Gastrocnemius medialis (tissue), 4 donors: ENCODE measurements around the gene SLC6A20.

Experiments
- POLR2A ChIP-seq, 2 donors: fragments of 450-650 bp; IDR thresholded peaks; one replicate each; pipeline ENCODE4 v1.6.1; 2017; ENCODE audit warnings: antibody characterized with exemption in 2 of 2, mild to moderate bottlenecking in 2 of 2, moderate library complexity in 2 of 2
- TF ChIP-seq, protein P1 (sequence below), 5 experiments: fragments of 450-650 bp in 3 of 5; fragments of 200-600 bp in 2 of 5; sonication (generic) in 2 of 5; IDR thresholded peaks in 4 of 5; conservative IDR thresholded peaks in 1 of 5; 1 replicate in 4 of 5; 2 replicates in 1 of 5; pipeline ENCODE4 v1.5.1; 2016 to 2019; ENCODE audit warnings: antibody characterized with exemption in 5 of 5, mild to moderate bottlenecking in 3 of 5, moderate library complexity in 3 of 5

GRCh38 chr3:45807681-45808540, 11.6 kb upstream of the SLC6A20 start:
- no peak for TF ChIP-seq POLR2A (IDR thresholded peaks at IDR 0.05)
- TF ChIP-seq, protein P1, sequence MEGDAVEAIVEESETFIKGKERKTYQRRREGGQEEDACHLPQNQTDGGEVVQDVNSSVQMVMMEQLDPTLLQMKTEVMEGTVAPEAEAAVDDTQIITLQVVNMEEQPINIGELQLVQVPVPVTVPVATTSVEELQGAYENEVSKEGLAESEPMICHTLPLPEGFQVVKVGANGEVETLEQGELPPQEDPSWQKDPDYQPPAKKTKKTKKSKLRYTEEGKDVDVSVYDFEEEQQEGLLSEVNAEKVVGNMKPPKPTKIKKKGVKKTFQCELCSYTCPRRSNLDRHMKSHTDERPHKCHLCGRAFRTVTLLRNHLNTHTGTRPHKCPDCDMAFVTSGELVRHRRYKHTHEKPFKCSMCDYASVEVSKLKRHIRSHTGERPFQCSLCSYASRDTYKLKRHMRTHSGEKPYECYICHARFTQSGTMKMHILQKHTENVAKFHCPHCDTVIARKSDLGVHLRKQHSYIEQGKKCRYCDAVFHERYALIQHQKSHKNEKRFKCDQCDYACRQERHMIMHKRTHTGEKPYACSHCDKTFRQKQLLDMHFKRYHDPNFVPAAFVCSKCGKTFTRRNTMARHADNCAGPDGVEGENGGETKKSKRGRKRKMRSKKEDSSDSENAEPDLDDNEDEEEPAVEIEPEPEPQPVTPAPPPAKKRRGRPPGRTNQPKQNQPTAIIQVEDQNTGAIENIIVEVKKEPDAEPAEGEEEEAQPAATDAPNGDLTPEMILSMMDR (IDR thresholded peaks at IDR 0.05 in 4 of 5, conservative IDR thresholded peaks at IDR 0.05 in 1 of 5), result no peak
